Measurements from ENCODE around the gene ADGRL4.
"Not testable (repeated sequence)": the region's sequence is repeated elsewhere in the genome, so short reads cannot be mapped to it uniquely, and the experiment has no call there.

ADGRL4 gene

GRCh38 chr1:78880223-78880622 is 126.3 kb downstream of the ADGRL4 start:
- Histone ChIP-seq H3K4me3 (ENCODE audit: low read depth in 1 of 2, low read length in 1 of 2) (no peak overlapping the region), H3K27ac (no peak overlapping the region), H3K27me3 (no peaks in the 10 kb centered on the region), H3K4me1 (ENCODE audit: control insufficient read depth in 1 of 2, insufficient read depth in 1 of 2, low read depth in 1 of 2, low read length in 1 of 2) (no peaks in the 10 kb centered on the region), H3K9me3 (no peaks in the 10 kb centered on the region), H3K36me3 (no peaks in the 10 kb centered on the region)
- no peak for TF ChIP-seq CTCF (IDR thresholded peaks at IDR 0.05)

GRCh38 chr1:78875986-78876385 is 130.5 kb downstream of the ADGRL4 start:
- not testable (repeated sequence) for H3K4me1 ChIP-seq (ENCODE audit: control insufficient read depth in 1 of 2, insufficient read depth in 1 of 2, low read depth in 1 of 2, low read length in 1 of 2); H3K27ac ChIP-seq; H3K36me3 ChIP-seq; H3K27me3 ChIP-seq; H3K4me3 ChIP-seq (ENCODE audit: low read depth in 1 of 2, low read length in 1 of 2); H3K9me3 ChIP-seq

GRCh38 chr1:78872801-78873200 is 133.7 kb downstream of the ADGRL4 start:
- not testable (repeated sequence) for H3K27me3 ChIP-seq; H3K9me3 ChIP-seq; H3K4me3 ChIP-seq (ENCODE audit: low read depth in 1 of 2, low read length in 1 of 2); H3K4me1 ChIP-seq (ENCODE audit: control insufficient read depth in 1 of 2, insufficient read depth in 1 of 2, low read depth in 1 of 2, low read length in 1 of 2); H3K27ac ChIP-seq; H3K36me3 ChIP-seq

- Histone ChIP-seq H3K4me3 (ENCODE audit: low read depth in 1 of 2, low read length in 1 of 2) (no peak overlapping the region), H3K9me3 (no peaks in the 10 kb centered on the region), H3K27me3 (no peaks in the 10 kb centered on the region), H3K27ac (no peak overlapping the region), H3K4me1 (ENCODE audit: control insufficient read depth in 1 of 2, insufficient read depth in 1 of 2, low read depth in 1 of 2, low read length in 1 of 2) (no peaks in the 10 kb centered on the region), H3K36me3 (no peaks in the 10 kb centered on the region)
- TF ChIP-seq CTCF (IDR thresholded peaks at IDR 0.05): no peak
Measured at GRCh38 chr1:78871249-78871648, 135.3 kb downstream of the ADGRL4 start.

GRCh38 chr1:78869136-78869535 is 137.4 kb downstream of the ADGRL4 start:
- Histone ChIP-seq H3K4me3 (ENCODE audit: low read depth in 1 of 2, low read length in 1 of 2) (no peak overlapping the region), H3K27ac (no peak overlapping the region), H3K36me3 (no peaks in the 10 kb centered on the region), H3K4me1 (ENCODE audit: control insufficient read depth in 1 of 2, insufficient read depth in 1 of 2, low read depth in 1 of 2, low read length in 1 of 2) (no peaks in the 10 kb centered on the region), H3K27me3 (no peaks in the 10 kb centered on the region), H3K9me3 (no peaks in the 10 kb centered on the region)
- no peak for TF ChIP-seq CTCF (IDR thresholded peaks at IDR 0.05)

GRCh38 chr1:78864175-78864574 is 142.4 kb downstream of the ADGRL4 start:
- Histone ChIP-seq H3K4me3 (ENCODE audit: low read depth in 1 of 2, low read length in 1 of 2) (no peak overlapping the region), H3K4me1 (ENCODE audit: control insufficient read depth in 1 of 2, insufficient read depth in 1 of 2, low read depth in 1 of 2, low read length in 1 of 2) (no peaks in the 10 kb centered on the region), H3K9me3 (no peaks in the 10 kb centered on the region), H3K27ac (no peak overlapping the region), H3K27me3 (no peaks in the 10 kb centered on the region), H3K36me3 (no peaks in the 10 kb centered on the region)
- TF ChIP-seq CTCF (IDR thresholded peaks at IDR 0.05): no peak

GRCh38 chr1:78856096-78856495 is 150.4 kb downstream of the ADGRL4 start:
- Histone ChIP-seq H3K9me3 (no peaks in the 10 kb centered on the region), H3K36me3 (no peaks in the 10 kb centered on the region), H3K4me3 (ENCODE audit: low read depth in 1 of 2, low read length in 1 of 2) (no peak overlapping the region), H3K4me1 (ENCODE audit: control insufficient read depth in 1 of 2, insufficient read depth in 1 of 2, low read depth in 1 of 2, low read length in 1 of 2) (no peaks in the 10 kb centered on the region), H3K27ac (no peak overlapping the region), H3K27me3 (no peaks in the 10 kb centered on the region)
- TF ChIP-seq CTCF (IDR thresholded peaks at IDR 0.05): no peak

Measured in neutrophil (primary cell).